A549 treated with dexamethasone at 1 μM for 4 hours (cell line): ENCODE data around the gene ZNF529. TPM values are rescaled to one million over a fixed set of nuclear protein-coding genes. Genes with fewer than 3 reads are reported as not detected.

Source experiments
- total RNA-seq: library from RNA; stranded (reverse); fragments of 200-300 nt; extraction: Qiagen RNA extraction; gene quantifications from 5 replicates; pipeline ENCODE4 v1.2.3, GENCODE V29; 2022

ZNF529 gene
- 2.1 to 3.2 TPM (median 2.5 TPM) in 5 replicates for total RNA-seq

DNA sequence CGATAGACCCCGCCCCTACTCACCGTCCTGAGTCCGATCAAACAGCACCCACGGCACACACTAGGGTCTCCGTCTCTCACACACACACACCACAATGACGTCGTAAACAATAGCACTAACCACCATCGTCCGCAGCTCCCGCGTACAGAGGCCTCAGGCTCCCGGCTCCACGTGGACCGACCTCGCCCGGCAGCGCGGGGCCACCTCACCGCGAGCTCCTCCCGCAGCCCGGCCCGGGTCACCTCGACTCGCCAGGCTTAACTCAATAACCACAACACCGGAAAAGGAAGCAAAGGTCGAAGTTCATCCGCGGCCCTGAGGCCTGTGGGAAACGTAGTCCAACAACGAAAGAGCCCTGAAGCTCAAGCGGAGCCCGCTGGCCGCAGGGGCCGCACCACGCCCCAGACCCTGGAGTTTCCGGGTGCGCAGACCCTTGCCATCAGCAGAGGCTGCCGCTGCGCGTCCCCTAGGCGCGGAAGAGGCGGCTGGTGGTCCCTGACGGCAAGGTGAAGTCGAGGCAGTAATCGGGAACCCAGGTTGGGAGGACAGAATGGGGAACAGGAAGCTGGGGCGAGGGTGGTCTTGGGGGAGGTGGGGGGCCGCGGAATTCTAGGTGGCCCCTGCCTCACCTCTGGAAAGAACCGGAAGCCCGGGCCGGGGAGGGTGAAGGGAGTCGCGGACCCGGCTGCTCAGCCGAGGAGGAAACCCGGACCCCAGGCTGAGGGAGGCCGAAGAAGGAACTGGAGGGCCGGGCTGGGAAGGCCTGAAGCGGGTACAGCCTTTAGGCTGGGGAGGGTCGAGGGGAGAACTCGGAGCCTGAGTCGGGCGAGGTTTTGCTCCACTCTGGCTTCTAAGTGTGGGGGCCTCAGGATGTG, at the start of gene ZNF529:
ZNF529 (minus strand) TSS at position 273 of the 875 bp plus-strand sequence. CDS start 946 bp downstream, outside the sequence.

GRCh38 chr19:36605101-36605876, 32.2 kb upstream of the ZNF529 start, which contains the start of gene ZNF382:
Gene ZNF382, plus strand, starts transcription at chr19:36605313. Its CDS starts 4,602 bp downstream, at chr19:36609915.

GRCh38 chr19:36528194-36528920, 44.7 kb downstream of the ZNF529 start, which contains the start of gene ZNF260:
Gene ZNF260, minus strand, starts transcription at chr19:36528271. Its CDS starts 13,033 bp downstream, at chr19:36515238.

Other genes starting within 250 kb of the ZNF529 start
- 1.5 to 2.8 TPM (median 2.2 TPM) in 5 replicates for gene ZFP14, start 194.1 kb downstream of the ZNF529 start, total RNA-seq
- gene ZFP82, start 154.6 kb downstream of the ZNF529 start, total RNA-seq: 1.6 to 2.0 TPM (median 1.7 TPM) in 5 replicates
- gene ZNF566, start 83.7 kb downstream of the ZNF529 start, total RNA-seq: 7.5 to 9.2 TPM (median 8.3 TPM) in 5 replicates
- 6.6 to 11.2 TPM (median 8.3 TPM) in 5 replicates for gene ZNF260, start 45.0 kb downstream of the ZNF529 start, total RNA-seq
- gene ZNF382, start 32.0 kb upstream of the ZNF529 start, total RNA-seq: 0.05 to 0.07 TPM (median 0.06 TPM) in 4 of 5 replicates, not detected in the other
- gene ZNF461, start 93.5 kb upstream of the ZNF529 start, total RNA-seq: 5.7 to 8.6 TPM (median 6.2 TPM) in 5 replicates
- 9.0 to 9.8 TPM (median 9.7 TPM) in 5 replicates for gene ZNF567, start 114.3 kb upstream of the ZNF529 start, total RNA-seq
- gene ZNF850, start 199.5 kb upstream of the ZNF529 start, total RNA-seq: 0.41 to 0.79 TPM (median 0.62 TPM) in 5 replicates